Activated CD4-positive, alpha-beta T cell treated with anti-CD3 and anti-CD28 coated beads for 48 hours (primary cell): Measurements from ENCODE around the gene NEMP2.

Experiments
- DNase-seq: peaks from one replicate; pipeline ENCODE4 v3.0.0-alpha.2; 2020

The NEMP2 gene

GRCh38 chr2:190534310-190535120 lies at the start of gene NEMP2:
Gene NEMP2, minus strand, starts transcription at chr2:190534722. Its CDS starts 67 bp downstream, at chr2:190534655.
- peak; percentile 86 for DNase-seq

- DNase-seq = no peak
These were observed 49.2 kb upstream of the NEMP2 start for GRCh38 chr2:190583507-190584337.

- no peak for DNase-seq
These were observed 48.4 kb upstream of the NEMP2 start for GRCh38 chr2:190582736-190583506.

GRCh38 chr2:190582019-190582418 lies 47.5 kb upstream of the NEMP2 start:
- no peak for DNase-seq

- no peak for DNase-seq
These were observed 45.7 kb upstream of the NEMP2 start for GRCh38 chr2:190579915-190580846.

GRCh38 chr2:190579058-190579410 lies 44.5 kb upstream of the NEMP2 start:
- DNase-seq = no peak

- no peak for DNase-seq
These were observed 43.9 kb upstream of the NEMP2 start for GRCh38 chr2:190578158-190579057.

GRCh38 chr2:190576573-190576972 lies 42.1 kb upstream of the NEMP2 start:
- no peak for DNase-seq

- no peak for DNase-seq
These were observed 40.7 kb upstream of the NEMP2 start for GRCh38 chr2:190575263-190575662.

GRCh38 chr2:190574169-190574568 lies 39.6 kb upstream of the NEMP2 start:
- DNase-seq = no peak

GRCh38 chr2:190572246-190572645 lies 37.7 kb upstream of the NEMP2 start:
- DNase-seq = no peak

GRCh38 chr2:190571686-190572085 lies 37.2 kb upstream of the NEMP2 start:
- no peak for DNase-seq

GRCh38 chr2:190570871-190571270 lies 36.3 kb upstream of the NEMP2 start:
- DNase-seq = no peak

- DNase-seq = no peak
These were observed 35.7 kb upstream of the NEMP2 start for GRCh38 chr2:190569994-190570755.

- no peak for DNase-seq
These were observed 30.3 kb upstream of the NEMP2 start for GRCh38 chr2:190564838-190565237.

GRCh38 chr2:190563646-190564045 lies 29.1 kb upstream of the NEMP2 start:
- DNase-seq = no peak

- peak; percentile 33 for DNase-seq
These were observed 28.6 kb upstream of the NEMP2 start for GRCh38 chr2:190563109-190563508.

- no peak for DNase-seq
These were observed 27.6 kb upstream of the NEMP2 start for GRCh38 chr2:190562121-190562520.

GRCh38 chr2:190561094-190561493 lies 26.6 kb upstream of the NEMP2 start:
- no peak for DNase-seq

- DNase-seq = no peak
These were observed 20.0 kb upstream of the NEMP2 start for GRCh38 chr2:190554357-190555006.
